ENCODE measurements around the gene MCC.
A peak's percentile ranks its signal among the peaks of the same experiment; 100 is the strongest.

Gene MCC

GRCh38 chr5:113182658-113183344, 305.5 kb downstream of the MCC start:
- H3K36me3 Mint-ChIP-seq (ENCODE audit: low read depth), result no peaks in the 10 kb centered on the region
- peaks cover 76% of the 10 kb centered on the region for H3K4me1 Mint-ChIP-seq
- TF ChIP-seq, protein P1, sequence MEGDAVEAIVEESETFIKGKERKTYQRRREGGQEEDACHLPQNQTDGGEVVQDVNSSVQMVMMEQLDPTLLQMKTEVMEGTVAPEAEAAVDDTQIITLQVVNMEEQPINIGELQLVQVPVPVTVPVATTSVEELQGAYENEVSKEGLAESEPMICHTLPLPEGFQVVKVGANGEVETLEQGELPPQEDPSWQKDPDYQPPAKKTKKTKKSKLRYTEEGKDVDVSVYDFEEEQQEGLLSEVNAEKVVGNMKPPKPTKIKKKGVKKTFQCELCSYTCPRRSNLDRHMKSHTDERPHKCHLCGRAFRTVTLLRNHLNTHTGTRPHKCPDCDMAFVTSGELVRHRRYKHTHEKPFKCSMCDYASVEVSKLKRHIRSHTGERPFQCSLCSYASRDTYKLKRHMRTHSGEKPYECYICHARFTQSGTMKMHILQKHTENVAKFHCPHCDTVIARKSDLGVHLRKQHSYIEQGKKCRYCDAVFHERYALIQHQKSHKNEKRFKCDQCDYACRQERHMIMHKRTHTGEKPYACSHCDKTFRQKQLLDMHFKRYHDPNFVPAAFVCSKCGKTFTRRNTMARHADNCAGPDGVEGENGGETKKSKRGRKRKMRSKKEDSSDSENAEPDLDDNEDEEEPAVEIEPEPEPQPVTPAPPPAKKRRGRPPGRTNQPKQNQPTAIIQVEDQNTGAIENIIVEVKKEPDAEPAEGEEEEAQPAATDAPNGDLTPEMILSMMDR (IDR thresholded peaks at IDR 0.05; ENCODE audit: unreplicated experiment in 3 of 3), result no peak

DNA sequence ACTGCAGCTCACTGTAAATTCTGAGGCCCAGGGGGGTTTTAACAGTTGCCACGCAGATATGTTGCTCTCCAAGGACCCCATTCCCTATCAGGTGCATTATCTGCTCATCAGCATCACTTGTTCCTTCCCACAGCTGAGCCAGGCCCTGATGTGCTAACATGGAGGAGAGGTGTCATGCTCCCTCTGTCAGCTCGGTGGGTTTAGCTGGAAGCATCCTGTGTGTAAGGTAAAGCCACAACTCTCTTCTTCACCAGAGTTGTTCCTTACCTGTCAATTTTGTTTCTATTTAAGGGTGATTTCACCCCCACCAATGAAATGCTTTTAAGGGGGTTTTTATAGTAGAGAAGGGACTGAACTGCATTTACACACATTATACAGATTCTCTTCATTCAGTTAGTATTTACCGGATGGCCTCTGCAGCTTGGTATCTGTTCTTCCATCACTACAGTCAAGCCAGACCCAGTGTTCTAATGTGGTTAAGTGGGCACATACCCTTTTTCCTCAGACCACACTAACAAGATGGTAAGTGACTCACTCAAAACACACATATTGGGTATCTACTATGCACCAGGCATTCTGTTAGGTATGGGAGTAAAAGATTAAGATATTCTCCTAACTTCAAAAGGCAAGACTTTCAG, 306.3 kb downstream of the MCC start:
- H3K9me3 Mint-ChIP-seq, result no peaks in the 10 kb centered on the region
- H3K27ac Mint-ChIP-seq, result no peak overlapping the region
- TF ChIP-seq, protein P1 (IDR thresholded peaks at IDR 0.05; ENCODE audit: unreplicated experiment in 3 of 3), result no peak
- no peaks in the 10 kb centered on the region for H3K36me3 Mint-ChIP-seq (ENCODE audit: low read depth)
- no peaks in the 10 kb centered on the region for H3K27me3 Mint-ChIP-seq (ENCODE audit: low read depth)
- peaks cover 79% of the 10 kb centered on the region for H3K4me1 Mint-ChIP-seq
- no peak overlapping the region for H3K4me3 Mint-ChIP-seq

More at GRCh38 chr5:113182658-113183344, 305.5 kb downstream of the MCC start:
- H3K9me3 Mint-ChIP-seq, result no peaks in the 10 kb centered on the region
- no peaks in the 10 kb centered on the region for H3K27me3 Mint-ChIP-seq (ENCODE audit: low read depth)
- no peak overlapping the region for H3K4me3 Mint-ChIP-seq
- no peak overlapping the region for H3K27ac Mint-ChIP-seq

DNA sequence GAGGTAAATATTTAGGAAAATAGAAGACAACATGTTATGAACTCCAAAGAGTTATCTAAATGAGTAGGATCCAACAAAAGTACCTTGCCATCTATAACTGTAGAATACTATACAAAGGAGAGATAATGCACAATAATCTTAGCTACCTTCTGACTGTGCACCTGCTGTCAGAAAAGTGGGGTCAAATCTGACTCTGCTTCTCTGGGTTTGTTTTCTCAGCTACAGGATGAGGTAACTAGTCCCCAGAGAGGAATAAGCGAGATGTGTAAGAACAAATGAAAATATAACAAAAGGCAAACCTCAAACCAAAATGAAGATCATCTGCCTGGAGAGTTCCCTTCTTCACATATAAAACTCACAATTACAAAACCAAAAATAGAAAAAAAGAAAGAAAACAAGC, 306.8 kb downstream of the MCC start:
- H3K4me3 Mint-ChIP-seq, result no peak overlapping the region
- no peaks in the 10 kb centered on the region for H3K36me3 Mint-ChIP-seq (ENCODE audit: low read depth)
- no peaks in the 10 kb centered on the region for H3K27me3 Mint-ChIP-seq (ENCODE audit: low read depth)
- H3K4me1 Mint-ChIP-seq, result peaks cover 79% of the 10 kb centered on the region
- no peaks in the 10 kb centered on the region for H3K9me3 Mint-ChIP-seq
- TF ChIP-seq, protein P1 (IDR thresholded peaks at IDR 0.05; ENCODE audit: unreplicated experiment in 3 of 3), result no peak
- no peak overlapping the region for H3K27ac Mint-ChIP-seq

GRCh38 chr5:113179156-113179555, 309.1 kb downstream of the MCC start:
- no peaks in the 10 kb centered on the region for H3K27me3 Mint-ChIP-seq (ENCODE audit: low read depth)
- peak overlapping the region; percentile 61 to 77 (median 64) for H3K27ac Mint-ChIP-seq
- TF ChIP-seq, protein P1 (IDR thresholded peaks at IDR 0.05; ENCODE audit: unreplicated experiment in 3 of 3), result no peak
- H3K4me3 Mint-ChIP-seq, result peak overlapping the region in 1 of 3 experiments; percentile 28
- no peaks in the 10 kb centered on the region for H3K9me3 Mint-ChIP-seq
- no peaks in the 10 kb centered on the region for H3K36me3 Mint-ChIP-seq (ENCODE audit: low read depth)
- H3K4me1 Mint-ChIP-seq, result peaks cover 78% of the 10 kb centered on the region

DNA sequence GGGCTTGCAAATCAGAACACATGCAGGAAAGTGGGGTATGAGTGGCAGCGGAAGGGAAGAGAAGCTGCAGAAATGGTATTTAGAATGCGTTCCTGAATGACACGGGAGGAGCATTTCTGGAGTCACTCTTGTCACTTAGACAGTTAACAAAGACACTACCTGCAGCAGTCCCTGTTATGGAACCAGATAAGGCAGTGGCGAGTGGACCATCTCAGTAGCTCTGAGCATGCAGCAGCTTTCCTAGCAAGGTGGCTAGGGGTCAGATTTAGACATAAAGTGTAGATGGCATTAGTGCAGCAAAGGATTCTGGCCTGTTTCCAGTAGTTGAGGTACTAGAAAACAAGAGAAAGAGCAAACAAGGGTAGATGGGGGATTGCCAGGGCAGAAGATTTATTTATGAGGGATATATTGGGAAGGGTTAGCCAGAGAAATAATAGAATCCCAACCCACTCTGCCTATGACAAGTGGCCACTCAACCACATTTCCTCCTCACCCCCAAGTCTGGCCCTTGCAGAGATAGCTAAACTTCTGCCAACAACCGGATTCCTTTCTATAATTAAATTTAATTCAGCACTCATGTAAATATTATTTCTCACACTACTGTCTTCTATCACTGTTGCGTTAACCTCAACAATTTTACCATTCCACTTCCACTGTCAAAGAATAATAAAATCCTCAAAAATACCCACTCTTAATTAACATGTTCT, 310.0 kb downstream of the MCC start:
- Mint-ChIP-seq H3K9me3 (no peaks in the 10 kb centered on the region), H3K4me3 (peak overlapping the region in 1 of 3 experiments; percentile 2), H3K27me3 (ENCODE audit: low read depth) (no peaks in the 10 kb centered on the region), H3K4me1 (peaks cover 79% of the 10 kb centered on the region), H3K27ac (peak overlapping the region; percentile 61 to 77 (median 64)), H3K36me3 (ENCODE audit: low read depth) (no peaks in the 10 kb centered on the region)
- TF ChIP-seq, protein P1 (IDR thresholded peaks at IDR 0.05; ENCODE audit: unreplicated experiment in 3 of 3), result no peak

Data from nephron (organoid).